Bronchial epithelial cell (primary cell): ENCODE data around the gene NFIA. TPM values are rescaled to one million over a fixed set of nuclear protein-coding genes. Genes with fewer than 3 reads are reported as not detected.

Experiments used
- DNase-seq: peaks from one replicate; pipeline ENCODE4 v3.0.0-alpha.2; 2010; ENCODE audit warnings: low read depth
- FAIRE-seq: peaks from 2 replicates; lab custom pipeline; 2011; peaks lifted over from hg19 to GRCh38; lab: Jason Lieb, UNC
- H3K27me3 ChIP-seq: 2 replicates; pipeline ENCODE4 v1.5.1; 2011; ENCODE audit warnings: low read length; ENCODE audit not compliant: control insufficient read depth, insufficient read depth
- H3K36me3 ChIP-seq: 2 replicates; pipeline ENCODE4 v1.5.1; 2011; ENCODE audit warnings: low read length; ENCODE audit not compliant: control insufficient read depth, insufficient read depth
- H3K4me3 ChIP-seq: 2 replicates; pipeline ENCODE4 v1.5.1; 2011; ENCODE audit warnings: mild to moderate bottlenecking, low read depth, low read length, control low read depth
- CTCF ChIP-seq: IDR thresholded peaks from 2 replicates; pipeline ENCODE4 v1.5.1; 2011; ENCODE audit warnings: mild to moderate bottlenecking, moderate library complexity, low read length, control low read depth, inconsistent platforms; ENCODE audit not compliant: insufficient read depth, severe bottlenecking
- total RNA-seq: library from RNA; depleted of rRNA; stranded (reverse); fragments of >200 nt; gene quantifications from 2 replicates; pipeline ENCODE4 v1.2.1, GENCODE V29; 2014

Gene NFIA
- total RNA-seq, 1 donor from 2014 or later = 7.4 TPM

GRCh38 chr1:61052395-61053225 lies 29.8 kb upstream of the NFIA start:
- no peak for TF ChIP-seq CTCF
- no peak for FAIRE-seq
- no peak for DNase-seq
- Histone ChIP-seq H3K4me3 (no peak overlapping the region), H3K27me3 (no peaks in the 10 kb centered on the region), H3K36me3 (no peaks in the 10 kb centered on the region)

GRCh38 chr1:61053226-61053711 lies 29.1 kb upstream of the NFIA start:
- Histone ChIP-seq H3K4me3 (no peak overlapping the region), H3K27me3 (no peaks in the 10 kb centered on the region), H3K36me3 (no peaks in the 10 kb centered on the region)
- no peak for TF ChIP-seq CTCF
- no peak for DNase-seq
- no peak for FAIRE-seq

GRCh38 chr1:61053712-61054600 lies 28.4 kb upstream of the NFIA start:
- H3K4me3 ChIP-seq = peak overlapping the region; percentile 29
- no peaks in the 10 kb centered on the region for H3K36me3 ChIP-seq
- DNase-seq = no peak
- no peaks in the 10 kb centered on the region for H3K27me3 ChIP-seq
- FAIRE-seq = no peak
- TF ChIP-seq CTCF = no peak

- no peak for TF ChIP-seq CTCF
These were observed 27.8 kb upstream of the NFIA start for GRCh38 chr1:61054601-61054993.

GRCh38 chr1:61055110-61055614 lies 27.2 kb upstream of the NFIA start:
- Histone ChIP-seq H3K4me3 (no peak overlapping the region), H3K36me3 (no peaks in the 10 kb centered on the region), H3K27me3 (no peaks in the 10 kb centered on the region)
- TF ChIP-seq CTCF = no peak
- FAIRE-seq (no peak), DNase-seq (peak; percentile 79)

More at GRCh38 chr1:61054601-61054993, 27.8 kb upstream of the NFIA start:
- Histone ChIP-seq H3K4me3 (no peak overlapping the region), H3K27me3 (no peaks in the 10 kb centered on the region), H3K36me3 (no peaks in the 10 kb centered on the region)
- DNase-seq (no peak), FAIRE-seq (no peak)
